T-helper 2 cell treated with Interferon-gamma antibody and Interleukin-4, amounts not matched to agents 5 μg/mL and 100 μg/mL, for 36 hours (primary cell): Measurements from ENCODE around the gene TOR4A.
"Not testable (repeated sequence)": the region's sequence is repeated elsewhere in the genome, so short reads cannot be mapped to it uniquely, and the experiment has no call there.

Source experiments
- DNase-seq: peaks from one replicate; pipeline ENCODE4 v3.0.0; 2021; ENCODE audit warnings: low spot score
- H3K27ac Mint-ChIP-seq: one replicate; pipeline ENCODE4 v1.8.0; 2021; ENCODE audit warnings: mild to moderate bottlenecking, mixed read lengths
- H3K27me3 Mint-ChIP-seq: one replicate; pipeline ENCODE4 v1.8.0; 2021; ENCODE audit warnings: low read depth, mixed read lengths
- H3K36me3 Mint-ChIP-seq: one replicate; pipeline ENCODE4 v1.8.0; 2021; ENCODE audit warnings: low read depth, mixed read lengths
- H3K4me1 Mint-ChIP-seq: one replicate; pipeline ENCODE4 v1.8.0; 2021; ENCODE audit warnings: low read depth, mixed read lengths
- H3K4me3 Mint-ChIP-seq: one replicate; pipeline ENCODE4 v1.8.0; 2022; ENCODE audit warnings: mild to moderate bottlenecking, moderate library complexity, mixed read lengths
- H3K9me3 Mint-ChIP-seq: one replicate; pipeline ENCODE4 v1.8.0; 2021; ENCODE audit warnings: mixed read lengths

The TOR4A gene

GRCh38 chr9:137254624-137255447 is 22.7 kb upstream of the TOR4A start, which contains the start of gene NELFB:
TSS of gene NELFB (plus strand) at chr9:137255327.
- peak within 1 kb of the TSS; percentile 91 for H3K4me3 Mint-ChIP-seq
- DNase-seq: peak; percentile 97
- peaks cover 4% of the 10 kb centered on the region for H3K4me1 Mint-ChIP-seq
- peak within 1 kb of the TSS; percentile 82 for H3K27ac Mint-ChIP-seq
- H3K27me3 Mint-ChIP-seq: no peaks in the 10 kb centered on the region
- no peaks in the 10 kb centered on the region for H3K9me3 Mint-ChIP-seq
- peaks cover 13% of the 10 kb centered on the region for H3K36me3 Mint-ChIP-seq

- no peaks in the 10 kb centered on the region for H3K27me3 Mint-ChIP-seq
- H3K27ac Mint-ChIP-seq: peak overlapping the region; percentile 82
- H3K36me3 Mint-ChIP-seq: peaks cover 13% of the 10 kb centered on the region
- no peaks in the 10 kb centered on the region for H3K9me3 Mint-ChIP-seq
- H3K4me3 Mint-ChIP-seq: peak overlapping the region; percentile 91
- DNase-seq: no peak
- H3K4me1 Mint-ChIP-seq: peaks cover 4% of the 10 kb centered on the region
Observed at GRCh38 chr9:137255448-137256114, 21.9 kb upstream of the TOR4A start.

DNA sequence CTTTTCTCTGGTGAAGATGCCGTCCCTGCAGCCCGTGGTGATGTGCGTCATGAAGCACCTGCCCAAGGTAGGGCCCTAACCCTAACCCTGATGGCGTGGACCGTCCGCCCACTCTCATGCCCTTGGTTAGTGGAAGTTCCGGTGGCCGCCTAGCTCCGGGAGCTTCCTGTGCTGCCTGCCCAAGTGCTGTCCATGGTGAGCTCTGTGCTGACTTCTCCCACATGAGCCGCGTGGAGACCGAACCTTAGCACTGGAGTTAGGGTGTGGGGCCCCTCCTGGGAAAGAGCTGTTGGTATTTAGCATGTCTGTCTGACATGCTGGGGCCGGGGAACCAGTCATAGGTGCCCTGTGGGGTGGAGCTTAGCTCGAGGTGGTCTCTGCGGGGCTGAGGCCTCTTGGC is 21.2 kb upstream of the TOR4A start:
- DNase-seq: no peak
- peaks cover 13% of the 10 kb centered on the region for H3K36me3 Mint-ChIP-seq
- no peaks in the 10 kb centered on the region for H3K9me3 Mint-ChIP-seq
- no peaks in the 10 kb centered on the region for H3K27me3 Mint-ChIP-seq
- H3K4me3 Mint-ChIP-seq: peak overlapping the region; percentile 91
- H3K4me1 Mint-ChIP-seq: peaks cover 4% of the 10 kb centered on the region
- no peak overlapping the region for H3K27ac Mint-ChIP-seq

- Mint-ChIP-seq H3K27ac (no peak overlapping the region), H3K4me1 (peaks cover 4% of the 10 kb centered on the region), H3K36me3 (peaks cover 17% of the 10 kb centered on the region), H3K9me3 (no peaks in the 10 kb centered on the region), H3K4me3 (peak overlapping the region; percentile 91), H3K27me3 (no peaks in the 10 kb centered on the region)
- no peak for DNase-seq
Observed at GRCh38 chr9:137256856-137257255, 20.7 kb upstream of the TOR4A start.

- DNase-seq, H3K4me1 Mint-ChIP-seq, H3K4me3 Mint-ChIP-seq, H3K27me3 Mint-ChIP-seq, H3K27ac Mint-ChIP-seq, H3K9me3 Mint-ChIP-seq: not testable (repeated sequence)
- H3K36me3 Mint-ChIP-seq: peaks cover 20% of the 10 kb centered on the region
Observed at GRCh38 chr9:137262173-137262908, 15.2 kb upstream of the TOR4A start.

- no peak overlapping the region for H3K4me3 Mint-ChIP-seq
- no peaks in the 10 kb centered on the region for H3K9me3 Mint-ChIP-seq
- H3K27me3 Mint-ChIP-seq: no peaks in the 10 kb centered on the region
- no peak overlapping the region for H3K27ac Mint-ChIP-seq
- no peak for DNase-seq
- H3K36me3 Mint-ChIP-seq: peaks cover 20% of the 10 kb centered on the region
- no peaks in the 10 kb centered on the region for H3K4me1 Mint-ChIP-seq
Observed at GRCh38 chr9:137262909-137263285, 14.6 kb upstream of the TOR4A start.

DNA sequence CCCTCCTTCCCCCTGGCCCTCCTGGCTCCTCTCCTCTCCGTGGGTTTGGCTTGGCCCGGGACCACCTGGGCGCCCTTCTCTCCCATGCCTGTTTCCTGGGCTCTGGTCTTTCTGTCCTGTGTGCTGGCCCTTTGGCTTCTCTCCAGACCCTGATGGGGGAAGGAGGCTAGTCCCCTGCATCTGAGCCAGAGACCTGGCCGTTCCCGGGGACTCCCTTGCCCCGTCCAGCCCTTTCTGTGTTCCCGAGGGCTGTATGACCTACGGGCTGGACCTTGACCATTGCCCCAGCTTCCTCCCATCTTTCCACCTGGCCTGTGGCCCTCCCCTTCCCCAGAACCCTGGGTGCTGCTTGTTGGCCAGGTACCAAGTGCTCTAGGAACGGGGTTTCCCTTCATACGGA is 14.0 kb upstream of the TOR4A start:
- no peak overlapping the region for H3K27ac Mint-ChIP-seq
- no peak overlapping the region for H3K4me3 Mint-ChIP-seq
- no peak for DNase-seq
- H3K36me3 Mint-ChIP-seq: peaks cover 21% of the 10 kb centered on the region
- no peaks in the 10 kb centered on the region for H3K9me3 Mint-ChIP-seq
- H3K27me3 Mint-ChIP-seq: no peaks in the 10 kb centered on the region
- peaks cover under 1% of the 10 kb centered on the region for H3K4me1 Mint-ChIP-seq

- Mint-ChIP-seq H3K9me3 (no peaks in the 10 kb centered on the region), H3K36me3 (peaks cover 23% of the 10 kb centered on the region)
- no peak for DNase-seq
Observed at GRCh38 chr9:137264067-137264466, 13.5 kb upstream of the TOR4A start.

DNA sequence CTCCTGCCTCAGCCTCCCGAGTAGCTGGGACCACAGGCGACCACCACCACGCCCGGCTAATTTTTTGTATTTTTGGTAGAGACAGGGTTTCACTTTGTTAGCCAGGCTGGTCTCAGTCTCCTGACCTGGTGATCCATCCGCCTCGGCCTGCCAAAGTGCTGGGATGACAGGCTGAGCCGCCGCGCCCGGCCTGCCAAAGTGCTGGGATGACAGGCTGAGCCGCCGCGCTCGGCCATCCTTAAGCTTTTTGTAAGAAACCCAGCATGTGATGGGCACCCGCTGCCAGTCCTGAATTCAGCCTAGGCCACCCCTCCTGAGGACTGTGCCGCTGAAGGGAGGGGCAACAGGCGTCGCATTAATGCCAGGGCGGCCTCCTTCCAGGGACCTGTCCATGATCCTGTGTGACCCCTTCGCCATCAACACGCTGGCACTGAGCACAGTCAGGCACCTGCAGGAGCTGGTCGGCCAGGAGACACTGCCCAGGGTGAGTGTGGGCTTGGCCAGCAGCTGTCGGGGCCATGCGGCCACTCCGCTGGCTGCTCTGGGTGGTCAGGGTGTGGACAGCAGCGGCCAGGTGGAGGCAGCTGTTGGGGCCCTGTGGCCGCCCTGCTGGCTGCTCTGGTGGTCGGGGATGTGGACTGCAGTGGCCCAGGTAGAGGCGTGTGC is 11.9 kb upstream of the TOR4A start:
- peaks cover 27% of the 10 kb centered on the region for H3K36me3 Mint-ChIP-seq
- no peak overlapping the region for H3K27ac Mint-ChIP-seq
- peaks cover 2% of the 10 kb centered on the region for H3K4me1 Mint-ChIP-seq
- no peaks in the 10 kb centered on the region for H3K27me3 Mint-ChIP-seq
- no peaks in the 10 kb centered on the region for H3K9me3 Mint-ChIP-seq
- H3K4me3 Mint-ChIP-seq: no peak overlapping the region
- no peak for DNase-seq

More at GRCh38 chr9:137264067-137264466, 13.5 kb upstream of the TOR4A start:
- no peak overlapping the region for H3K27ac Mint-ChIP-seq
- peaks cover 2% of the 10 kb centered on the region for H3K4me1 Mint-ChIP-seq
- no peak overlapping the region for H3K4me3 Mint-ChIP-seq
- no peaks in the 10 kb centered on the region for H3K27me3 Mint-ChIP-seq

DNA sequence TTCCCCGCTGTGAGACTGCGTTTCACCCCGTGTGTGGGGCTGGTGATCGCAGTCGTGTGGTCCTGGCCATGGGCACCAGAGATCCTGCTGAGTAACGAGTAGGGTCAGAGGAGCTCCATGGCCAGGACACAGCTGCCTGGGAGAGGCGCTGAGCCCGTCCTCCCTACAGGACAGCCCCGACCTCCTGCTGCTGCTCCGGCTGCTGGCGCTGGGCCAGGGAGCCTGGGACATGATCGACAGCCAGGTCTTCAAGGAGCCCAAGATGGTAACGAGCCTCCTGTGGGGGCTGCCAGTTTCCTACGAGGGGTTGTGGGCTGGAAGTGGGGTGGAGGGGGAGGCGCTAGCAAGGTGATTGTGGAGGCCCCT is 11.4 kb upstream of the TOR4A start:
- H3K27ac Mint-ChIP-seq: no peak overlapping the region
- no peaks in the 10 kb centered on the region for H3K9me3 Mint-ChIP-seq
- peaks cover 27% of the 10 kb centered on the region for H3K36me3 Mint-ChIP-seq
- H3K4me1 Mint-ChIP-seq: peaks cover 3% of the 10 kb centered on the region
- H3K4me3 Mint-ChIP-seq: no peak overlapping the region
- no peaks in the 10 kb centered on the region for H3K27me3 Mint-ChIP-seq
- DNase-seq: no peak

DNA sequence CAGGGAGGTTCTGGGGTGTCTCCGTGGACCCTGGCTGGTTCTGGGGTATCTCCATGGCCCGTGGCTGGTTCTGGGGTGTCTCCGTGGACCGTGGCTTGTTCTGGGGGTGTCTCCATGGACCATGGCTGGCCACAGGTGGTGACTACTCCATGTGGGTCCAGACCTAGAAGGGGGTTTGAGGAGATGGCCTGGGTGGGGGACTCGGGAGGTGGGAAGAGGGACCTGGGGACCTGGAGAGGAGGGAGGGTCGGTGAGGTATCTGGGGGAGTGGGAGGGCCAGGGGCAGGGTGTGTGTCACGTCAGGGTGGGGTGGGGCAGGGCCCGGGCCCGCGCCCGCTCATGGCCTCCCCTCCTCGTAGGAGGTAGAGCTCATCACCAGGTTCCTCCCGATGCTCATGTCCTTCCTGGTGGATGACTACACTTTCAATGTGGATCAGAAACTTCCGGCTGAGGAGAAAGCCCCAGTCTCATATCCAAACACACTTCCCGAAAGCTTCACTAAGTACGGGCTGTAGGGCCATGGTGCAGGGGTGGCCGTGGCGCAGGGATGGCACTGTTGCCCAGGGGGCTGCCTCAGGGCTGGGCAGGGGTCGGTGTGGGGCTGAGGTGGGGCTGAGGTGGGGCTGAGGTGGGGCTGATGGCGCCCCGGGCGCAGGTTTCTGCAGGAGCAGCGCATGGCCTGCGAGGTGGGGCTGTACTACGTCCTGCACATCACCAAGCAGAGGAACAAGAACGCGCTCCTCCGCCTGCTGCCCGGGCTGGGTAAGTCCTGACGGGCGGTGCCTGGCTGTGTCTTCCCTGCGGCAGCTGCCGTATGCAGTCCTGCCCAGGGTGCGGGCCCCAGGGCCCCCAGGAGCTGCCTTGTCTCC is 10.7 kb upstream of the TOR4A start:
- Mint-ChIP-seq H3K4me3 (no peak overlapping the region), H3K27me3 (no peaks in the 10 kb centered on the region)

GRCh38 chr9:137267933-137268355 is 9.6 kb upstream of the TOR4A start:
- no peak overlapping the region for H3K27ac Mint-ChIP-seq
- peaks cover 22% of the 10 kb centered on the region for H3K36me3 Mint-ChIP-seq
- peaks cover 6% of the 10 kb centered on the region for H3K4me1 Mint-ChIP-seq
- H3K9me3 Mint-ChIP-seq: no peaks in the 10 kb centered on the region
- H3K4me3 Mint-ChIP-seq: no peak overlapping the region
- H3K27me3 Mint-ChIP-seq: no peaks in the 10 kb centered on the region
- no peak for DNase-seq

More for the DNA sequence above, 10.7 kb upstream of the TOR4A start:
- Mint-ChIP-seq H3K9me3 (no peaks in the 10 kb centered on the region), H3K4me1 (peaks cover 6% of the 10 kb centered on the region), H3K27ac (no peak overlapping the region), H3K36me3 (peaks cover 23% of the 10 kb centered on the region)
- no peak for DNase-seq
